CD14-positive monocyte (primary cell): ENCODE data around the gene TBC1D16. TPM values are rescaled to one million over a fixed set of nuclear protein-coding genes. Genes with fewer than 3 reads are reported as not detected.

Experiments used
- DNase-seq, 3 donors: peaks; one replicate each; pipeline ENCODE4 v3.0.0-alpha.2; 2011 to 2022
- H2AFZ ChIP-seq: 2 replicates; pipeline ENCODE4 v1.6.0; 2012; ENCODE audit warnings: mild to moderate bottlenecking, low read depth, low read length, inconsistent platforms; ENCODE audit not compliant: insufficient read depth, poor library complexity, severe bottlenecking
- H3K27ac ChIP-seq, 2 donors: 1 replicate in 1 of 2; 2 replicates in 1 of 2; pipeline ENCODE4 v1.5.1; 2012 to 2013; ENCODE audit warnings: low read length in 2 of 2, control low read depth in 1 of 2, inconsistent platforms in 1 of 2, low read depth in 1 of 2, mild to moderate bottlenecking in 1 of 2
- H3K27me3 ChIP-seq, 2 donors: one replicate each; pipeline versions ENCODE4 v1.6.0 to v1.6.1; 2011 to 2013; ENCODE audit warnings: low read length in 2 of 2; ENCODE audit not compliant: control insufficient read depth in 2 of 2, insufficient read depth in 2 of 2
- H3K36me3 ChIP-seq, 2 donors: replicated peaks in 1 of 2; 1 replicate in 1 of 2; 2 replicates in 1 of 2; pipeline versions ENCODE4 v1.5.1 to v1.6.1; 2012 to 2013; ENCODE audit warnings: low read length in 2 of 2, control low read depth in 1 of 2, inconsistent platforms in 1 of 2, mild to moderate bottlenecking in 1 of 2; ENCODE audit not compliant: insufficient read depth in 2 of 2, control insufficient read depth in 1 of 2
- H3K4me1 ChIP-seq, 2 donors: 1 replicate in 1 of 2; 2 replicates in 1 of 2; pipeline versions ENCODE4 v1.5.1 to v1.6.1; 2012 to 2013; ENCODE audit warnings: low read length in 2 of 2, control low read depth in 1 of 2, inconsistent platforms in 1 of 2, mild to moderate bottlenecking in 1 of 2, moderate library complexity in 1 of 2; ENCODE audit not compliant: insufficient read depth in 2 of 2, control insufficient read depth in 1 of 2
- H3K4me2 ChIP-seq: replicated peaks from 2 replicates; pipeline ENCODE3; 2012; ENCODE audit warnings: low read length, moderate library complexity, mild to moderate bottlenecking; ENCODE audit not compliant: poor library complexity, severe bottlenecking; ENCODE audit errors: extremely low read depth
- H3K4me3 ChIP-seq, 3 experiments: fragments of 200-600 bp in 1 of 3; sonication (generic) in 1 of 3; replicated peaks in 1 of 3; 1 replicate in 2 of 3; 2 replicates in 1 of 3; pipeline ENCODE4 v1.5.1; 2011 to 2013; ENCODE audit warnings: low read length in 3 of 3, mild to moderate bottlenecking in 3 of 3, control low read depth in 2 of 3, low read depth in 2 of 3, inconsistent platforms in 1 of 3, moderate library complexity in 1 of 3
- H3K79me2 ChIP-seq: 2 replicates; pipeline ENCODE4 v1.6.0; 2012; ENCODE audit warnings: mild to moderate bottlenecking, control low read depth, inconsistent platforms, low read length, moderate library complexity; ENCODE audit not compliant: insufficient read depth
- H3K9ac ChIP-seq: 2 replicates; pipeline ENCODE4 v1.6.0; 2017; ENCODE audit warnings: low read length, mild to moderate bottlenecking; ENCODE audit not compliant: insufficient read depth, poor library complexity, severe bottlenecking
- H3K9me3 ChIP-seq, 2 donors: replicated peaks in 1 of 2; 1 replicate in 1 of 2; 2 replicates in 1 of 2; pipeline versions ENCODE4 v1.5.1 to v1.6.1; 2012 to 2013; ENCODE audit warnings: low read length in 2 of 2, control low read depth in 1 of 2; ENCODE audit not compliant: control insufficient read depth in 1 of 2, insufficient read depth in 1 of 2
- H4K20me1 ChIP-seq: 2 replicates; pipeline ENCODE4 v1.6.0; 2012; ENCODE audit warnings: mild to moderate bottlenecking, low read length, control low read depth, moderate library complexity; ENCODE audit not compliant: insufficient read depth
- H3K27ac Mint-ChIP-seq, 7 donors: one replicate each; pipeline ENCODE4 v1.8.0; 2020; ENCODE audit warnings: mild to moderate bottlenecking in 7 of 7, mixed read lengths in 7 of 7, moderate library complexity in 6 of 7, inconsistent platforms in 2 of 7
- H3K27me3 Mint-ChIP-seq, 3 donors: one replicate each; pipeline ENCODE4 v1.8.0; 2021 to 2022; ENCODE audit warnings: low read depth in 3 of 3, mild to moderate bottlenecking in 3 of 3, mixed read lengths in 3 of 3, moderate library complexity in 3 of 3, inconsistent platforms in 1 of 3
- H3K36me3 Mint-ChIP-seq, 2 donors: one replicate each; pipeline ENCODE4 v1.8.0; 2020; ENCODE audit warnings: mixed read lengths in 2 of 2, inconsistent platforms in 1 of 2, mild to moderate bottlenecking in 1 of 2
- H3K4me1 Mint-ChIP-seq: one replicate; pipeline ENCODE4 v1.8.0; 2020; ENCODE audit warnings: mild to moderate bottlenecking, mixed read lengths
- H3K4me3 Mint-ChIP-seq, 2 donors: one replicate each; pipeline ENCODE4 v1.8.0; 2020; ENCODE audit warnings: mild to moderate bottlenecking in 2 of 2, mixed read lengths in 2 of 2, moderate library complexity in 1 of 2
- H3K9me3 Mint-ChIP-seq, 7 donors: one replicate each; pipeline ENCODE4 v1.8.0; 2020 to 2022; ENCODE audit warnings: mixed read lengths in 7 of 7, mild to moderate bottlenecking in 6 of 7, moderate library complexity in 6 of 7, inconsistent platforms in 2 of 7
- WGBS: methylation state at CpG from one replicate; pipeline ENCODE4 v1.1.5; 2013; ENCODE audit warnings: missing lambda C conversion rate; ENCODE audit not compliant: insufficient coverage; 5-methylcytosine and 5-hydroxymethylcytosine counted together
- intact Hi-C, 2 donors: fragments of 100-400 bp; cut with micrococcal nuclease; formaldehyde crosslinking; loops; one replicate each; pipeline versions ENCODE4 v1.15.0 to v1.15.1; 2023
- polyA plus RNA-seq, 3 donors: library from polyadenylated mRNA; depleted of rRNA in 1 of 3; unstranded in 2 of 3; stranded (reverse) in 1 of 3; fragments of 300-500 nt in 2 of 3; fragments of >200 nt in 1 of 3; fragmentation: Illumina TruSeq in 2 of 3; gene quantifications; 1 replicate in 2 of 3; 2 replicates in 1 of 3; pipeline ENCODE4 v1.2.3, GENCODE V29; 2012 to 2021
- TF ChIP-seq, protein P1 (sequence below): fragments of 200-600 bp; IDR thresholded peaks from one replicate; pipeline ENCODE4 v1.8.0; 2022; ENCODE audit warnings: antibody characterized with exemption, mild to moderate bottlenecking

The TBC1D16 gene
- polyA plus RNA-seq, 3 donors = 0.11 to 0.53 (median 0.27) TPM

DNA sequence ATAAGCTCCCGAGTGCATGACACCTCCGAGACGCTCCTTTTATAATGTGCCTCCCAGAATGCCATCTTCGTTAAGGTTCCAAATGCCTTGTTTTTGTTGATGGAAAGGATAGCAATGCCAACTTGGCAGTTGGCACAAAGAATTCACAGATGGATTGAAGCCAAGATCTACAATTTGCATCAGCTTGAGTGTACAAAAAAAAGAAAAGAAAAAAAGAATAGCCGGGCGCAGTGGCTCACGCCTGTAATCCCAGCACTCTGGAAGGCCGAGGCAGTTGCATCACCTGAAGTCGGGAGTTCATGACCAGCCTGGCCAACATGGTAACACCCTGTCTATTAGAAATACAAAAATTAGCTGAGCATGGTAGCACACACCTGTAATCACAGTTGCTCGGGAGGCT is 7.6 kb downstream of the TBC1D16 start:
- Mint-ChIP-seq H3K36me3 (no peaks in the 10 kb centered on the region), H3K9me3 (no peaks in the 10 kb centered on the region), H3K27me3 (peaks cover 3 to 6% (median 4%) of the 10 kb centered on the region in 3 donors), H3K4me3 (no peak overlapping the region), H3K4me1 (peaks cover 15% of the 10 kb centered on the region), H3K27ac (no peak overlapping the region)
- Histone ChIP-seq H3K9ac (no peak overlapping the region), H3K9me3 (no peaks in the 10 kb centered on the region), H3K79me2 (no peaks in the 10 kb centered on the region), H2AFZ (no peak overlapping the region), H3K4me3 (no peak overlapping the region), H3K27ac (no peak overlapping the region), H3K36me3 (no peaks in the 10 kb centered on the region), H3K27me3 (no peaks in the 10 kb centered on the region), H3K4me1 (peaks cover 0 to 7% of the 10 kb centered on the region in 2 donors), H3K4me2 (no peak overlapping the region), H4K20me1 (no peaks in the 10 kb centered on the region)
- TF ChIP-seq, protein P1, sequence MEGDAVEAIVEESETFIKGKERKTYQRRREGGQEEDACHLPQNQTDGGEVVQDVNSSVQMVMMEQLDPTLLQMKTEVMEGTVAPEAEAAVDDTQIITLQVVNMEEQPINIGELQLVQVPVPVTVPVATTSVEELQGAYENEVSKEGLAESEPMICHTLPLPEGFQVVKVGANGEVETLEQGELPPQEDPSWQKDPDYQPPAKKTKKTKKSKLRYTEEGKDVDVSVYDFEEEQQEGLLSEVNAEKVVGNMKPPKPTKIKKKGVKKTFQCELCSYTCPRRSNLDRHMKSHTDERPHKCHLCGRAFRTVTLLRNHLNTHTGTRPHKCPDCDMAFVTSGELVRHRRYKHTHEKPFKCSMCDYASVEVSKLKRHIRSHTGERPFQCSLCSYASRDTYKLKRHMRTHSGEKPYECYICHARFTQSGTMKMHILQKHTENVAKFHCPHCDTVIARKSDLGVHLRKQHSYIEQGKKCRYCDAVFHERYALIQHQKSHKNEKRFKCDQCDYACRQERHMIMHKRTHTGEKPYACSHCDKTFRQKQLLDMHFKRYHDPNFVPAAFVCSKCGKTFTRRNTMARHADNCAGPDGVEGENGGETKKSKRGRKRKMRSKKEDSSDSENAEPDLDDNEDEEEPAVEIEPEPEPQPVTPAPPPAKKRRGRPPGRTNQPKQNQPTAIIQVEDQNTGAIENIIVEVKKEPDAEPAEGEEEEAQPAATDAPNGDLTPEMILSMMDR = no peak
- no peak for DNase-seq
- 100% methylated on average over 2 of the region's 10 CpGs for WGBS
- intact Hi-C loops = no loop called here

DNA sequence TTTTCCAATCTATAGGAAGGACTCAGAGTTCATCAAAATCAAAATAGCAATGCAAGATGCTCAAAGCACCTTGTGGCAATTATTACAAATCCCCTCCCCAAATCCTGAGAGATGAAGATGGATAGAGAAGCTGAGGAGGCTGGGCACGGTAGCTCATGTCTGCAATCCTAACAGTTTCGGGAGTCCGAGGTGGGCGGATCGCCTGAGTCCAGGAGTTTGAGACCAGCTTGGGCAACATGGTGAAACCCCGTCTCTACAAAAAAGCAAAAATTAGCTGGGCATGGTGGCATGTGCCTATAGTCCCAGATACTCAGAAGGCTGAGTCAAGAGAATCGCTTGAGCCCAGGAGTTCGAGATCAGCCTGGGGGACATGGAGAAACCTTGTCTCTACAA is 8.6 kb downstream of the TBC1D16 start:
- Histone ChIP-seq H3K4me3 (no peak overlapping the region), H3K9me3 (no peaks in the 10 kb centered on the region), H3K4me1 (peaks cover 0 to 7% of the 10 kb centered on the region in 2 donors), H3K27ac (no peak overlapping the region), H3K4me2 (no peak overlapping the region), H3K79me2 (no peaks in the 10 kb centered on the region), H3K27me3 (no peaks in the 10 kb centered on the region), H3K36me3 (no peaks in the 10 kb centered on the region), H3K9ac (no peak overlapping the region), H2AFZ (no peak overlapping the region), H4K20me1 (no peaks in the 10 kb centered on the region)
- Mint-ChIP-seq H3K4me1 (peaks cover 15% of the 10 kb centered on the region), H3K9me3 (no peaks in the 10 kb centered on the region), H3K27me3 (peaks cover 0 to 4% (median 3%) of the 10 kb centered on the region in 3 donors), H3K27ac (no peak overlapping the region), H3K4me3 (no peak overlapping the region), H3K36me3 (no peaks in the 10 kb centered on the region)
- TF ChIP-seq, protein P1 = no peak
- intact Hi-C loops = no loop called here
- no peak for DNase-seq
- WGBS = 100% methylated on average over 8 of the region's 8 CpGs
